COLO668 (cell line): ENCODE measurements around the gene DZIP3.
A peak's percentile ranks its signal among the peaks of the same experiment; 100 is the strongest.

Experiments
- DNase-seq: peaks from one replicate; lab custom pipeline; 2025; ENCODE audit not compliant: unreplicated experiment; lab: John Stamatoyannopoulos, UW

The DZIP3 gene

DNA sequence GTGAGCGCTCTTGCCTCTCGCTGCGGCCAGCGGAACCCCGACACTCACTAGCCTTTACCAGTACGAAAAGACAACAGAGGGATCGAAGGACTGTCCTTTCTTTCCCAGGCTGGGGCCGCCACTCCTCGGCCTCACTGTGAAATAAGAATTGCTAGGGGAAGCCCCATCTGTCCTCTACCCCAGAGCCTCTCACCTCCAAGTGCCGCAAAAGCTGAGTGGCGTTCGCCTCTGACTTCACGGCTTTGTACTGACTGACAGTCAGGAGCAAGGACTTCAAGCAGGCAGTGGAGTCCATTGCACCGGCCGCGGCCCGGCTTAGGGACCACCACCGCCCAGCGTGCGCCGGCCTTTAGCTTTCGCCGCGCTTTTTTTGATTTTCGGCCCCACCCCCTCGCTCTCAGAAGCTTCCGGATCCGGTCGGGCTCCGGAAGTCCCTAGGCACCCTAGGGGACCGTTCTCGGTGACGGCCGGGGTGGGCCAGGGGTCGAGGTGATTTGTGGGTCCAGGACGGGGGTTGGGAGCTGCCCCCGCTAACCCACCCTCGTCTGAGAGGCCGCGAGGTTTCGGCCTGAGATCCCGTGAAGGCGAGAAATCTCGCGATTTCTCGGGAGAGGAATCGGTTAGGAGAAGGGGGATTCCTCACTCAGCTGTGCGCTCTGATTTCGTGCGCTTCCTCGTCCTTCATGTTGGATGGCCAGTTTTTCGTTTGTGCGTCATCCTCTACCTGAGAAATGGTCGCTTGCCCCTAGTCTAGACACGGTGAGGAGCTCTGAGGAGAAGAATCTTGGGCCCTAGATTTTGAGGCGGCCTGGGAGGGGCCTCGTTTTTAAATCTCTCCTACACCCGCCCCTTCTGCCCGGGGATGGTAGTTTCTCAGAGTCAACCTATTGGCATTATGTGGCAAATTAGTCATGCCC, at the start of gene DZIP3, which contains the start of gene CIP2A:
Gene DZIP3, plus strand, starts transcription at position 642 of the 917 bp plus-strand sequence. CDS start 15,685 bp downstream, outside the sequence.
Gene CIP2A, minus strand, starts transcription at position 358 of the 917 bp plus-strand sequence. Its CDS starts 63 bp downstream, at position 295.
- peak; percentile 80 for DNase-seq

DNA sequence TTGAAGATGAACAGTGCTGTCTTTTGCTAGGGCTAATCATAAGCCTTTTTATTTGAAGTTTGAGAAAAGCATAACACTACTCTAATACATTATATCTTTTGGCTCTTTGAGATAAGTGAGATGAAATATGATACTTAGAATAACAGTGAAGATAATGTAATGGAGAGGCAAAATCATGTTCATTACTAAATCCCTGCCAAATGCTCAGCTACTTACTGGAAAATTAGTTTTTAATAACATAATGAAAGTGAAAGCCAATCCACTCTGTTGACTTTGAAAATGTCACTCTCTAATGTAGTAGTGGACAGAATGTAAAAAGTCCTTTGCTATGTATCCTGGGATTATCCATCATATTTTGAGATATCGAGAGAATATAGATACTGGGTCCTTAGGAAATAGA, 43.3 kb upstream of the DZIP3 start:
- no peak for DNase-seq

DNA sequence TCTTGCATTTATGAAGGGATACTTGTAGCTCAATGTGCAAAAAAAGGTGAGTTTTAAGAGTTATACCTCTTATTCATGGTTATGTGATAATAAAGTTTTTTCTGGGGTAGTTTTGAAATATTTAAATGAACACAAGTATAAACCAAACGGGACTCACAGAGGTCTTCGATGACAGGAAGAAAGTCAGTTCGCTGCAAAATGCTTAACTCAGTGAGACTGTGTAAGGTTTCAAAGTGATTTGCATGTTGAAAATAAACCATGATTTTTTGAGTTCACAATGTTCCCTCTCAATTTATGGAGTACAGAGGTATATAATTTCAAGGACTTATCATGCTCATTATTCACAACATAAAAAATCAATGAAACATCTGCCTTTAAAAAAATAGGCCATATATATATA, 42.8 kb upstream of the DZIP3 start:
- no peak for DNase-seq

GRCh38 chr3:108548304-108548703, 41.2 kb upstream of the DZIP3 start:
- DNase-seq: no peak

GRCh38 chr3:108548886-108549285, 40.6 kb upstream of the DZIP3 start:
- no peak for DNase-seq

- no peak for DNase-seq
Measured at GRCh38 chr3:108552267-108553159, 37.0 kb upstream of the DZIP3 start.

- DNase-seq: no peak
Measured at GRCh38 chr3:108554229-108554628, 35.3 kb upstream of the DZIP3 start.

DNA sequence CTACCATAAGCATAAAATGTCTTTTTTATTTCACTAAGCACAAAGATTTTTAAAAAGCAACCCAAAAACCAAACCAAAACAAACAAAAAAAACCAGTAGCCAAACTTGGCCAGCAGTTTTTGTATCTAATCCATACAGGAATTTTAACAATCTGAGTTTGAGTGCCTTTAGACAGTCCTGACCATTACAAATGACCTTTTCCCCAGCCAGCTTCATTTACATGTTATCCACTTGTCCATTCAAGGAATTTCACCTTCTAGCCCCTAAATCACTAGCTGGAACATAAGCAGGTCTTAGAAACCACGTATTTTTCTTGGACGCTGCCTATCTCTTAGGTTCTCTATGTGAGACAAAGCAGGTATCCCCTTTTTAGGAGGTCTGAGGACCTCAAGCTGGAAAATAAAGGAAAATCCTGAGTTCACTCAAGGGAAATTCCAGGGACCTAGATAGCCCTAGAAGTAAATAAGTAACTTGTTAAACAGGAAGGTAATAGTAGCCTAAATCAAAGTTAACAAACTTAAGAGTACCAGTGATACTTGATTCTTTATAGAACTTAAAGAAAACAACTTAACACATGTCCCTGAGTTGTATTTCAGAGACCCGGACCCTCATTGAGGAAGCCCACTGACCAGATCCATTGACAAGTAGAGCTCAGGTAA, 34.5 kb upstream of the DZIP3 start:
- no peak for DNase-seq

- no peak for DNase-seq
Measured at GRCh38 chr3:108555966-108556581, 33.4 kb upstream of the DZIP3 start.

DNA sequence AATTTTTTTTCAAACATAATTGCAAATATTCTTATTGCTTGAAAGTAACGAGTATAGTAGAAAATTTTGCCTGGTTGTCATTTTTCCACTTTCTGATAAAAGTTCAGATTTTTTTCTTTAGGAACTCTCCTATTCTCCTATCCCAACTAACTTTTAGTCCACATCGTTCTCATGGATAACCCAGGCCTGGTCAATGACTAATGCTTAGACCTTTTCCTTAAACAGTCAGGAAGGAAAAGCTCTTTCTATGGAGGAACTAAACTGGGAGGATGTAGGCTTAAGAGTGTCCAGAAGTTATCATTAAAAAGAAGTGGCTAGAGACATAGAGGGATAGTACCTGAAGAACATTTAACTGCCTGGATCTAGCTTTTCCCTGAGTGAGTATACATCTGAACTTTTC, 27.0 kb upstream of the DZIP3 start:
- no peak for DNase-seq

DNA sequence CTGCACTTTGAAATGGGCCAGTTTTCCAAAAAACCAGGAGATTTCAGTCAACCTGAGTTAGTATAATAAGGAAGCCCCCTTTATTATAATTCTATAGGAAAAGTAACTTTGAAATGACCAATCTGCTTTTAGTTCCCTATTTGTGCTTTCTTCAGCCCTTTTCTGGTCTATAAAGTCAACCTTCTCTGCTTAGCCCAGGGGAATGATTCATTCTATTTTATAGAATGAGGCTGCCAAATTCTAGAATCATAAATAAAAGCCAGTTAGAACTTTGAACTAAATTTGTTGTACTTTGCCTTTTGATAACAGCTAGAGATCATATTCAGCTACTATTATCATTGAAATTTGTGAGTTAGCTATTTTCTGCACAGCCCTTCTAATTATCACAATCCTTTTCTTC, 25.0 kb upstream of the DZIP3 start:
- DNase-seq: no peak

GRCh38 chr3:108565506-108565905, 24.0 kb upstream of the DZIP3 start:
- DNase-seq: no peak

GRCh38 chr3:108566599-108566998, 22.9 kb upstream of the DZIP3 start:
- DNase-seq: no peak

GRCh38 chr3:108569336-108569735, 20.2 kb upstream of the DZIP3 start:
- DNase-seq: no peak

- no peak for DNase-seq
Measured at GRCh38 chr3:108578064-108578463, 11.5 kb upstream of the DZIP3 start.

- DNase-seq: no peak
Measured at GRCh38 chr3:108588601-108589000, 921 bp upstream of the DZIP3 start.

DNA sequence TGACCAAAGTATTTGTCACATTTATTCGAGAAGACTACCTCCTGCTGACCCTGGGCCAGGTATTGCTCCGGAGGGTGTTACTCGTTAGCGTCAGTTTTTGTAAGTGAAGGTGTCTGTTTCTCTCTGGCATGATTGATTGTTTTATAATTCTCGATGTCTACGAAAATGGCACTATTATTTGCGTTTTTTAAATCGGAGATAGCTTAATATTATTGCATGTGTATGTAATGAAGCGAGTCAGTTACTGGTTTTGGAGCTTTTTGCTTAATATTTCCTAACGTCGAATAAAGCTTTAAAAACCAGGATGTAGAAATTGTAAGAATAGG, 439 bp downstream of the DZIP3 start:
- DNase-seq: no peak

DNA sequence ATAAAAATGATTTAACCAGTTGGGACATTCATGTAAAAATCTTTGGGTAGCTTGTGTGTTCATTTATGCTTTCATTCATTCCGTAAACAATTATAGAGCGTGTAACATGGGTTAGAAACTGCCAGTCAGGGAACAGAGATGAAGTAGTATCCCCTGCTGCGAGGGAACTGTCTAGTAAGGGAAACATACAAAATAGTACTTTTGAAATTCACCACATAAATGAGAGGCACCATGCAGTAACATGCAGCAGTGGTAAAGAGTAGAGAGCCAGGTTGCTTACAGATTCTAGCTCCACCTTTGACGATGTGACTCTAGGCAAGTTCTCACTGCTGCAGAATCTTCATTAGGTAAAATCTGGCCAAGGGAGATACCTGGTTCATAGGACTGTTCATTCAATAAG, 938 bp downstream of the DZIP3 start:
- no peak for DNase-seq

GRCh38 chr3:108595321-108595720, 5.8 kb downstream of the DZIP3 start:
- DNase-seq: no peak

- no peak for DNase-seq
Measured at GRCh38 chr3:108598375-108598774, 8.9 kb downstream of the DZIP3 start.
